NOMO-1 (cell line): ENCODE measurements around the gene RBM34.
A peak's percentile ranks its signal among the peaks of the same experiment; 100 is the strongest.
"Not testable (repeated sequence)": the region's sequence is repeated elsewhere in the genome, so short reads cannot be mapped to it uniquely, and the experiment has no call there.

ENCODE experiments used
- DNase-seq, 2 experiments: peaks; one replicate each; lab custom pipeline; 2025; ENCODE audit not compliant: unreplicated experiment in 2 of 2; lab: John Stamatoyannopoulos, UW

Gene RBM34

GRCh38 chr1:235160957-235161684 lies at the start of gene RBM34:
RBM34 (minus strand) TSS chr1:235161250; CDS start chr1:235161226, 24 bp downstream.
- DNase-seq = peak; percentile 83 to 90

- DNase-seq = no peak
These were observed 46.1 kb upstream of the RBM34 start for GRCh38 chr1:235207209-235207565.

GRCh38 chr1:235206533-235207208 lies 45.6 kb upstream of the RBM34 start:
- DNase-seq = no peak

GRCh38 chr1:235205687-235206086 lies 44.6 kb upstream of the RBM34 start:
- no peak for DNase-seq

- no peak for DNase-seq
These were observed 42.4 kb upstream of the RBM34 start for GRCh38 chr1:235203428-235203827.

GRCh38 chr1:235202447-235202846 lies 41.4 kb upstream of the RBM34 start:
- DNase-seq = not testable (repeated sequence)

GRCh38 chr1:235199441-235199840 lies 38.4 kb upstream of the RBM34 start:
- no peak for DNase-seq

GRCh38 chr1:235190431-235190830 lies 29.4 kb upstream of the RBM34 start:
- no peak for DNase-seq

GRCh38 chr1:235187316-235187715 lies 26.3 kb upstream of the RBM34 start:
- no peak for DNase-seq

- no peak for DNase-seq
These were observed 20.7 kb upstream of the RBM34 start for GRCh38 chr1:235181561-235182245.

GRCh38 chr1:235180916-235181460 lies 19.9 kb upstream of the RBM34 start:
- no peak for DNase-seq

GRCh38 chr1:235176486-235176885 lies 15.4 kb upstream of the RBM34 start:
- no peak for DNase-seq

GRCh38 chr1:235169986-235170385 lies 8.9 kb upstream of the RBM34 start:
- DNase-seq = no peak

GRCh38 chr1:235168375-235168774 lies 7.3 kb upstream of the RBM34 start:
- no peak for DNase-seq

- no peak for DNase-seq
These were observed 756 bp upstream of the RBM34 start for GRCh38 chr1:235161685-235162327.

- DNase-seq = peak; percentile 53 to 80
These were observed 580 bp downstream of the RBM34 start for GRCh38 chr1:235160383-235160956.

- DNase-seq = not testable (repeated sequence)
These were observed 1.1 kb downstream of the RBM34 start for GRCh38 chr1:235159930-235160329.

- DNase-seq = not testable (repeated sequence)
These were observed 1.8 kb downstream of the RBM34 start for GRCh38 chr1:235159284-235159683.

- no peak for DNase-seq
These were observed 2.4 kb downstream of the RBM34 start for GRCh38 chr1:235158680-235159079.

GRCh38 chr1:235157150-235157549 lies 3.9 kb downstream of the RBM34 start:
- no peak for DNase-seq

GRCh38 chr1:235156740-235157139 lies 4.3 kb downstream of the RBM34 start:
- DNase-seq = no peak
